HG02588 (cell line): Measurements from ENCODE around the gene TUB.

Experiments
- ATAC-seq: cut with Tn5 transposase; IDR thresholded peaks from one replicate; pipeline ENCODE4 v1.9.1; 2021; ENCODE audit warnings: mild to moderate bottlenecking, moderate library complexity; ENCODE audit not compliant: unreplicated experiment

The TUB gene

GRCh38 chr11:8067929-8068575 lies 13.0 kb upstream of the TUB start:
- ATAC-seq: no peak

- ATAC-seq: no peak
Observed at GRCh38 chr11:8068605-8069221, 12.3 kb upstream of the TUB start.

- no peak for ATAC-seq
Observed at GRCh38 chr11:8069771-8070170, 11.2 kb upstream of the TUB start.

GRCh38 chr11:8070417-8071115 lies 10.4 kb upstream of the TUB start:
- no peak for ATAC-seq

GRCh38 chr11:8071616-8072581 lies 9.1 kb upstream of the TUB start:
- ATAC-seq: no peak

- ATAC-seq: no peak
Observed at GRCh38 chr11:8075119-8075726, 5.8 kb upstream of the TUB start.

- no peak for ATAC-seq
Observed at GRCh38 chr11:8079111-8079675, 1.8 kb upstream of the TUB start.

- no peak for ATAC-seq
Observed at GRCh38 chr11:8080069-8080670, 841 bp upstream of the TUB start.

GRCh38 chr11:8081591-8082250 lies 710 bp downstream of the TUB start:
- ATAC-seq: no peak

GRCh38 chr11:8082391-8083087 lies 1.5 kb downstream of the TUB start:
- ATAC-seq: no peak

GRCh38 chr11:8083088-8083395 lies 2.0 kb downstream of the TUB start:
- ATAC-seq: no peak

- ATAC-seq: no peak
Observed at GRCh38 chr11:8083871-8084281, 2.9 kb downstream of the TUB start.

GRCh38 chr11:8084352-8084751 lies 3.3 kb downstream of the TUB start:
- no peak for ATAC-seq

- no peak for ATAC-seq
Observed at GRCh38 chr11:8085011-8085645, 4.1 kb downstream of the TUB start.

- ATAC-seq: no peak
Observed at GRCh38 chr11:8086001-8086479, 5.0 kb downstream of the TUB start.

GRCh38 chr11:8086571-8086970 lies 5.6 kb downstream of the TUB start:
- ATAC-seq: no peak

GRCh38 chr11:8087185-8087584 lies 6.2 kb downstream of the TUB start:
- peak; percentile 58 for ATAC-seq

- no peak for ATAC-seq
Observed at GRCh38 chr11:8087756-8088155, 6.7 kb downstream of the TUB start.
